Measurements from ENCODE around the gene OR56B4.
"Not testable (repeated sequence)": the region's sequence is repeated elsewhere in the genome, so short reads cannot be mapped to it uniquely, and the experiment has no call there.

- TF ChIP-seq CTCF, POLR2A, EP300 (IDR thresholded peaks at IDR 0.05): not testable (repeated sequence)
Observed at GRCh38 chr11:6107384-6107783, at the start of gene OR56B4.
